ENCODE results near the gene MTX1. TPM values are rescaled to one million over a fixed set of nuclear protein-coding genes. Genes with fewer than 3 reads are reported as not detected.
"Not testable (repeated sequence)": the region's sequence is repeated elsewhere in the genome, so short reads cannot be mapped to it uniquely, and the experiment has no call there.

Gene MTX1, protein sequence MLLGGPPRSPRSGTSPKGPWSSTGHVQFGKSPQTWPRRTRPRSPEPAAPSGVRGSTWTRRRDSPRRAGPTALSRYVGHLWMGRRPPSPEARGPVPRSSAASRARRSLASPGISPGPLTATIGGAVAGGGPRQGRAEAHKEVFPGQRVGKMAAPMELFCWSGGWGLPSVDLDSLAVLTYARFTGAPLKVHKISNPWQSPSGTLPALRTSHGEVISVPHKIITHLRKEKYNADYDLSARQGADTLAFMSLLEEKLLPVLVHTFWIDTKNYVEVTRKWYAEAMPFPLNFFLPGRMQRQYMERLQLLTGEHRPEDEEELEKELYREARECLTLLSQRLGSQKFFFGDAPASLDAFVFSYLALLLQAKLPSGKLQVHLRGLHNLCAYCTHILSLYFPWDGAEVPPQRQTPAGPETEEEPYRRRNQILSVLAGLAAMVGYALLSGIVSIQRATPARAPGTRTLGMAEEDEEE
- total RNA-seq = 10 to 100 TPM; 49.6 to 57.1 TPM

DNA sequence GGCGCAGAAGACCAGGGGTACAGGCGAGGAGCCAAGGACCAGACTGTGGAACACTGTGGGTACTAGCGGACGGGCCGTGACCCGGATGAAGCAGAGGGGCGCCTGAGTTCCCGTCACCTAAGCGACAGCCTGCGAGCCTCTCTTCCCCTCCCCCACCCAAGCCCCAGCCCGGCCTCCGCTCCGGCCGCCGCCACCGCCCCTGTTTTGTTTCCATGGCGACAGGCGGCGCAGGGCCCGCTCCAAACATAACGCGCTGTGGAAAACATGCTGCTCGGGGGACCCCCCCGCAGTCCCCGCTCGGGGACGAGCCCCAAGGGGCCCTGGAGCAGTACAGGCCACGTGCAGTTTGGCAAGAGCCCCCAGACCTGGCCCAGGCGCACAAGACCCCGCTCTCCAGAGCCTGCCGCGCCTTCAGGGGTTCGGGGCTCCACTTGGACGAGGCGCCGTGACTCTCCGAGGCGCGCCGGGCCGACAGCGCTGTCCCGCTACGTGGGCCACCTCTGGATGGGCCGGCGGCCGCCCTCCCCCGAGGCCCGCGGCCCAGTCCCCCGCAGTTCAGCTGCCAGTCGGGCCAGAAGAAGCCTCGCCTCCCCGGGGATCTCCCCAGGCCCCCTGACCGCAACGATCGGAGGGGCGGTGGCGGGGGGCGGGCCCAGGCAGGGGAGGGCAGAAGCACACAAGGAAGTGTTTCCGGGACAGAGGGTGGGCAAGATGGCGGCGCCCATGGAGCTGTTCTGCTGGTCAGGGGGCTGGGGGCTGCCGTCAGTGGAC is at the start of gene MTX1:
Gene MTX1, plus strand, starts transcription at position 155 of the 771 bp plus-strand sequence. Its CDS starts 110 bp downstream, at position 265.
- no peaks in the 10 kb centered on the region for H3K9me3 ChIP-seq
- under 1% methylated on average over 63 of the region's 64 CpGs for WGBS
- no peaks in the 10 kb centered on the region for H3K36me3 ChIP-seq
- peaks cover 7% of the 10 kb centered on the region for H3K4me1 ChIP-seq (replicated peaks)
- peak; percentile 59 for TF ChIP-seq POLR2A (IDR thresholded peaks at IDR 0.05)
- peak; percentile 40 for TF ChIP-seq POLR2AphosphoS5 (IDR thresholded peaks at IDR 0.05)
- TF ChIP-seq, protein P1, sequence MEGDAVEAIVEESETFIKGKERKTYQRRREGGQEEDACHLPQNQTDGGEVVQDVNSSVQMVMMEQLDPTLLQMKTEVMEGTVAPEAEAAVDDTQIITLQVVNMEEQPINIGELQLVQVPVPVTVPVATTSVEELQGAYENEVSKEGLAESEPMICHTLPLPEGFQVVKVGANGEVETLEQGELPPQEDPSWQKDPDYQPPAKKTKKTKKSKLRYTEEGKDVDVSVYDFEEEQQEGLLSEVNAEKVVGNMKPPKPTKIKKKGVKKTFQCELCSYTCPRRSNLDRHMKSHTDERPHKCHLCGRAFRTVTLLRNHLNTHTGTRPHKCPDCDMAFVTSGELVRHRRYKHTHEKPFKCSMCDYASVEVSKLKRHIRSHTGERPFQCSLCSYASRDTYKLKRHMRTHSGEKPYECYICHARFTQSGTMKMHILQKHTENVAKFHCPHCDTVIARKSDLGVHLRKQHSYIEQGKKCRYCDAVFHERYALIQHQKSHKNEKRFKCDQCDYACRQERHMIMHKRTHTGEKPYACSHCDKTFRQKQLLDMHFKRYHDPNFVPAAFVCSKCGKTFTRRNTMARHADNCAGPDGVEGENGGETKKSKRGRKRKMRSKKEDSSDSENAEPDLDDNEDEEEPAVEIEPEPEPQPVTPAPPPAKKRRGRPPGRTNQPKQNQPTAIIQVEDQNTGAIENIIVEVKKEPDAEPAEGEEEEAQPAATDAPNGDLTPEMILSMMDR (IDR thresholded peaks at IDR 0.05) = peak in 1 of 4 experiments; percentile 12
- intact Hi-C loops (cut with DNase I) = loop anchor here (5.0 kb wide), 1 partner anchor 34 kb away; a partner anchor contains a TSS
- H3K27ac ChIP-seq = peak within 1 kb of the TSS; percentile 90 to 98
- H3K4me3 ChIP-seq = peak within 1 kb of the TSS; percentile 77 to 95
- no peaks in the 10 kb centered on the region for H3K27me3 ChIP-seq (replicated peaks; ENCODE audit: insufficient read depth)
- peak; percentile 78 for DNase-seq (ENCODE audit: low spot score)

- Histone ChIP-seq H3K9me3 (no peaks in the 10 kb centered on the region), H3K4me1 (replicated peaks) (no peaks in the 10 kb centered on the region), H3K27ac (no peak overlapping the region), H3K36me3 (no peaks in the 10 kb centered on the region), H3K27me3 (replicated peaks; ENCODE audit: insufficient read depth) (no peaks in the 10 kb centered on the region), H3K4me3 (no peak overlapping the region)
- TF ChIP-seq POLR2AphosphoS5 (IDR thresholded peaks at IDR 0.05) (no peak), POLR2A (IDR thresholded peaks at IDR 0.05) (no peak)
- TF ChIP-seq, protein P1 (IDR thresholded peaks at IDR 0.05) = no peak
- no peak for DNase-seq (ENCODE audit: low spot score)
- WGBS = 38% methylated on average over 1 of the region's 1 CpG
- intact Hi-C loops (cut with DNase I) = no loop called here
Measured at GRCh38 chr1:155158991-155159390, 49.5 kb upstream of the MTX1 start.

DNA sequence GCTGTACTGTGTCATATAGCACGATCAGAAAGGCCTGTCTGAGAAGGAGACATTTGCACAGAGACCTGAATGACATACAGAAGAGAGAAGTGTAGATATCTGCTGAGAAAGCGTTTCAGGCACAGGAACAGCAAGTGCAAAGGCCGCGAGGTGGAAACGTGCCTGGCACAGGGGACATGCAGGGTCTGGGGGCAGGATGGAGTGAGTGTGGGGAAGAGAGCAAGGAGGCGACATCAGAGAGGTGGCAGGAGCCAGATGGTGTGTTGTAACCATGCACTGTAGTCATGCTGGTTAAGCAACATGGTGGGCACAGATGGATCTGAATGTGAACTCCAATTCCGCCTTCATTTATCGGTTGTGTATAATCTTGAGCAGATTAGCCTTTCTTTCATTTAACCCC is 48.4 kb upstream of the MTX1 start:
- Histone ChIP-seq H3K27ac (no peak overlapping the region), H3K4me1 (replicated peaks) (no peaks in the 10 kb centered on the region), H3K9me3 (no peaks in the 10 kb centered on the region), H3K4me3 (no peak overlapping the region), H3K36me3 (no peaks in the 10 kb centered on the region), H3K27me3 (replicated peaks; ENCODE audit: insufficient read depth) (no peaks in the 10 kb centered on the region)
- DNase-seq (ENCODE audit: low spot score) = no peak
- 80% methylated on average over 8 of the region's 8 CpGs for WGBS
- no peak for TF ChIP-seq POLR2AphosphoS5 (IDR thresholded peaks at IDR 0.05)
- TF ChIP-seq, protein P1 (IDR thresholded peaks at IDR 0.05) = no peak
- intact Hi-C loops (cut with DNase I) = no loop called here

DNA sequence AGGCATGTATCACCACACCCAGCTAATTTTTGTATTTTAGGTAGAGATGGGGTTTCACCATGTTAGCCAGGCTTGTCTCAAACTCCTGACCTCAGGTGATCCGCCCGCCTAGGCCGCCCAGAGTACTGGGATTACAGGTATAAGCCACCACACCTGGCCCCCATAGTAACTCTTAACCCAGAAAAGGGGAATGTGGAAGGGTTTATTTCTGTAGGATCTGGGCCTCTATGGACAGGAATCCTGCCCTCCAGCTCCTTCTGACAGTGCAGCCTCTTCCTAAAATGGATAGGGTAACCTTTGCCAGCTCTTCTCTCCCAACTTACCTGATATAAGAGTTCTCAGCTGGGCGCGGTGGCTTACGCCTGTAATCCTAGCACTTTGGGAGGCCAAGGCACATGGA is 45.9 kb upstream of the MTX1 start:
- H3K36me3 ChIP-seq; DNase-seq (ENCODE audit: low spot score); H3K4me3 ChIP-seq; H3K27ac ChIP-seq; H3K27me3 ChIP-seq (replicated peaks; ENCODE audit: insufficient read depth); intact Hi-C loops (cut with DNase I); H3K9me3 ChIP-seq; H3K4me1 ChIP-seq (replicated peaks): not testable (repeated sequence)
- 98% methylated on average over 6 of the region's 6 CpGs for WGBS

GRCh38 chr1:155163785-155164184 is 44.7 kb upstream of the MTX1 start:
- intact Hi-C loops (cut with DNase I); H3K36me3 ChIP-seq; H3K27me3 ChIP-seq (replicated peaks; ENCODE audit: insufficient read depth); H3K9me3 ChIP-seq; H3K4me1 ChIP-seq (replicated peaks); H3K27ac ChIP-seq; H3K4me3 ChIP-seq; DNase-seq (ENCODE audit: low spot score): not testable (repeated sequence)
- 97% methylated on average over 4 of the region's 4 CpGs for WGBS

DNA sequence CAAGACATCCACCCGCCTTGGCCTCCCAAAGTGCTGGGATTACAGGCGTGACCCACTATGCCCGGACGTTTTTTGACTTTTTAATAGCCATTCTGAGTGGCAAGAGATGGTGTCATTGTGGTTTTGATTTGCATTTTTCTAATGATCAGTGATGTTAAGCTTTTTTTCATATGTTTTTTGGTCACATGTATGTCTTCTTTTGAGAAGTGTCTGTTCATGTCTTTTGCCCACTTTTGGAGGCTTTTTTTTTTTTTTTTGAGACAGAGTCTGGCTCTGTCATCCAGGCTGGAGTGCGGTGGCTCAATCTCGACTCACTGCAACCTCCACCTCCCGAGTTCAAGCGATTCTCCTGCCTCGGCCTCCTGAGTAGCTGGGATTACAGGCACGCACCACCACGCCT is 43.9 kb upstream of the MTX1 start:
- H3K4me3 ChIP-seq; DNase-seq (ENCODE audit: low spot score); H3K27me3 ChIP-seq (replicated peaks; ENCODE audit: insufficient read depth); H3K4me1 ChIP-seq (replicated peaks); H3K27ac ChIP-seq; H3K9me3 ChIP-seq; H3K36me3 ChIP-seq: not testable (repeated sequence)
- 95% methylated on average over 11 of the region's 11 CpGs for WGBS
- intact Hi-C loops (cut with DNase I) = loop anchor here (5.0 kb wide), 1 partner anchor 32 kb away; no protein-coding TSS in a partner anchor
